ENCODE measurements around the gene MYH9. TPM values are rescaled to one million over a fixed set of nuclear protein-coding genes. Genes with fewer than 3 reads are reported as not detected.

Gene MYH9
- total RNA-seq, 2 donors from 2014 or later, result 521 to 691 TPM

DNA sequence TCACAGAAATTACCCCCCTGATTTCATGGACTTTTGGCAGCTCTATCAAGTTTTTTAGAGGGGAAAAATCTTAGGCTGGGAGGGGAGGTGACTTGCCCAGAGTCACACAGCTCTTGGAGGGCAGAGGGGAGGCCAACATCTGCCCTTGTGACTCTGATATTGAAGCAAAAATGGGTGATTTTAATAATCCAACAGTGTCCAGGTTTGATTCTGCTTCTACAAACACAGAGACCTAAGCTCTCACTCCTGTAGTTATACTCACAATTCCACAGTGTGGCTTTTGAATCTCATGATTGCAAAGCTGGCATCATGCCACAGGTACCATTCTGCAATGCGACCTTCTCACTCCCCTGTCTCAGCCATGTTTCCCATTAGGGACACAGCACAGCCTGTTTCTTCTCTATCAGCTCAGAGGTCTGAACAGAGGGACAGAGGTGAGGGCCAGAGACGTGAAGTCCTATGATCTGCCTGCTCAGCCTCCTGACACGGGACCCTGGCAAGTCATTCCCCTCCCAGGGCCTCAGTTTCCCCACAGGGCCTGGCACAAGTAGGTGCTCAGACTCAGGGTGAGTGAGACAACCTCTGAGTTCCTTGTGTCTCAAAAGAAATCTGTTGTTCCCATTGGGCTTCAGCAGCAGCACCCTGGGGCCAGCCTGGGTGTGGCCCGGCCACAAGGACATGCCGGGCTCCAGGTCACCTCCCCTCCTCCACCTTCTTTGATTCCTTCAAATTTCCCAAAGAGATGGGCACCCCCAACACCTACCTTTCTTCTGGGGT lies 149.2 kb downstream of the MYH9 start:
- H3K9me3 Mint-ChIP-seq, result peaks cover 4 to 7% of the 10 kb centered on the region in 2 donors
- DNase-seq (ENCODE audit: low spot score in 2 of 2), result no peak
- H3K27ac Mint-ChIP-seq, result peak overlapping the region; percentile 97 to 99
- ATAC-seq, result peak; percentile 12 to 15
- H3K36me3 Mint-ChIP-seq, result peaks cover 46 to 47% of the 10 kb centered on the region in 2 donors

DNA sequence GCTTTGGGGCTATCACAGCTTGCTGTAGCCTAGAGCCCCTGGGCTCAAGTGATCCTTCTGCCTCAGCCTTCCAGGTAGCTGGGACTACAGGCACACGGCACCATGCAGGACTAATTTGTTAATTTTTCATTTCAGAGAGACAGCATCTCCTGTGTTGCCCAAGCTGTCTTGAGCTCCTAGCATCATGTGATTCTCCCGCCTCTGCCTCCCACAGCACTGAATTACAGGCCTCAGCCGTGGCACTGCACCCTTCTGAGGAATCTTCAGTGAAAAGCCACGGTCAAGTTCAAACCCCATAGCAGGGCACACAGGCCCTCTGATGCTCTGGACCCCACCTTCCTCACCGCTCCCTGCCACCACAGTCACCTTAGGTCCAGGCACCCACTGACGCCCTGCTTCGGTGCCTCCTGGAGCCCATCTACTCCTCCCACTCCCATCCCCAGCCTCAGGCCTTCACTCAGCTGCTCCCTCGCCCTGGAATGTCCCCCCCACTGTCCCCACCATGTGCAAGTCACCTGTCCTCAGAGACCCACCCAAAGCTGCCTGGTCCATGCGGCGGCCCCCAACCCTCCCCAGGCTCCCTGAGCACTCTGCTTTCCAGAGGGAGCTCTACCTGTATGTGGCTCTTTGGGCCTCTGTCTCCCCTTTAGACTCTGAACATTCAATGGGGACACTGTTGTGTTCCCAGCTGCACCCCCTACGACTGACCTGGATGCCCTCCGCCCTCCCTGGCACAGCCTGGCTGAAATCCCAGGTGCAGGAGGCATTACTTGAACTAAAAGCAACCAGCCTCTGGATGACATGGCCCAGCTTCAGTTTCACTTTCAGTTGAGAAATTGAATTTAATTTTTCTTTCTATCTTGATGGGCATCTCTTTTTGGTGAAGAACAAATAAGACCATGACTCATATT lies 150.1 kb downstream of the MYH9 start:
- peak; percentile 19 for ATAC-seq
- Mint-ChIP-seq H3K9me3 (peaks cover 0 to 7% of the 10 kb centered on the region in 2 donors), H3K36me3 (peaks cover 46 to 47% of the 10 kb centered on the region in 2 donors), H3K27ac (peak overlapping the region; percentile 97 to 99)
- no peak for DNase-seq (ENCODE audit: low spot score in 2 of 2)

DNA sequence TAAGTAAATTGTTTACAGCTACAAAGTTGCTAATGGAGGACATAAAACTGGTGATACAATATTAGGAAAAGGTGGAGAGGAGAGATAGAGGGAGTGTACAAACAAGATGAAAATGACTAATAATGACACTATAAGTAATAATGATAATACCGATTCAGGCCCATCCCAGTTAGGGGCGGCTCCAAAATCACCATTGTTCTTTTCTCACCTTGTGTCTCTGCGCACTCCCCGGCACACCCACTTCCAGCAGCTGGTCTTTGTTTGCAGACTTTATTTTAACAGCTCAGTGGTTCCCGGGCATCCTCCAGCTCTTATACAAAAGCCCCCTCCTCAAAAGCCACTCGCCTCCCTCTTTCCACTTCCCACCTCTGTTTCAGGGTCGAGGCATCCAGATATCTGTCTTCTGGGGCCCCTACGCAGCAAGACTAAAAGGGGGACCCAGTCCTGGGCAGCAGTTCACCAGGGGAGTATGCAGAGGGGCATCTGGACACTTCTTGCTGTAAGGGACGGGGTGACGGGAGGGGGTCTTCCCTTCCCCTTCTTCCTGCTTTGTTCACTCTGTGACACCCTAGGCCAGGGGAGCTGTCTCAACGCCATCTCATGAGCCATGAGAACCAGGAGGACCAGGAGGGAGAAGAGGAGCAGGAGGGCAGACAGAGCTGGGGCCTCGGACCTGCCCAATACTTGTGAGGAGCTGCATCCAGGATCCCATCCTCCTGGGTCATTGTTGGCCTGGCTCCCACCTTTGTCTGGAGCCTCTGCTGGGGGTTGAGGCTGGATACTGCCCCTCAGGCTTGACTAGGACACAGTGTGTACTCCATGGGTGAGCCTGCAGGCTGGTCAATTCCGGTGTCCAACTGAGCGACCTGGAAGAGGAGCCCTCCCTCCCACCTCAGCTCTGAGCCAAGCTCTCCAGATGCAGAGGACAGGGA lies 151.1 kb downstream of the MYH9 start:
- H3K36me3 Mint-ChIP-seq, result peaks cover 51 to 53% of the 10 kb centered on the region in 2 donors

DNA sequence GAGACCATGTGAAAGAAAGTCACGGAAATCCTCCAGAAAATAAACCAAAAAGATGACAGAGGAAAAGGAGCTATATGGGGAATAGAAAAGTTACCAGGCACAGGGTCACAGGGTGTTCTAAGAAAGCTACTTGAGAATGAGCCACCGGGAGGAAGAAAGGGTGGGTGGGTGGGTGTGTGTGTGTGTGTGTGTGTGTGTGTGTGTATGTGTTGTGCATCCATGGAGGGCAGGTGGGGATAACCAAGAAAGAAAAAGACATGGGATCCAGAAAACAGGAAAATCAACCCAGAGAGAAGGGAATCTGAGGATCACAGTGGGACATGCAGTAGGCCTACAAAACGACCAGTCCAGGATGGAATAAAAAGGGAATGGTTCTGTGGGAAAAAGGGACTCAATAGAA lies 152.2 kb downstream of the MYH9 start:
- Mint-ChIP-seq H3K9me3 (peaks cover 0 to 7% of the 10 kb centered on the region in 2 donors), H3K36me3 (peaks cover 53 to 58% of the 10 kb centered on the region in 2 donors), H3K27ac (peak overlapping the region; percentile 34 to 55)
- no peak for ATAC-seq
- DNase-seq (ENCODE audit: low spot score in 2 of 2), result no peak

More for the DNA sequence above, 151.1 kb downstream of the MYH9 start:
- peaks cover 0 to 7% of the 10 kb centered on the region in 2 donors for H3K9me3 Mint-ChIP-seq
- DNase-seq (ENCODE audit: low spot score in 2 of 2) (no peak), ATAC-seq (no peak)
- peak overlapping the region in 1 of 2 donors; percentile 13 for H3K27ac Mint-ChIP-seq

DNA sequence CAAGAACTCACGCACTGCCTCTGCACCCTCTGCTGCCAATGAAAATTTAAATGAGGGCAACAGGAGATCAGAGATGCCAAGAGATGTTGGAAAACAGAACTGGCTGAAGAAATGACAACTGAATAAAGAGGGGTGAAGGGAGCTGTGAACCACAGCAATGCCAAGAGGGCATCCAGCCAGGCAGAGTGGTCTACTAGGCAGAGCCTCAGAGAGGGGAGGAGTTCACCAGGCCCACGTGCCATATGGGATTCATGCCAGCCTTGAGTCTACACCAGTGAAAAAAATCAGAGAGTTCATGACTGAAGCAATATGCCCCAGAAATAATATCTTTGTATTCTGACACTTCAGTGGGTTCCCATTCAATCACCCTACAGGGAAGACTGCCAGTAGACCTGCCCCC lies 152.8 kb downstream of the MYH9 start:
- Mint-ChIP-seq H3K36me3 (peaks cover 57 to 60% of the 10 kb centered on the region in 2 donors), H3K9me3 (peaks cover 0 to 7% of the 10 kb centered on the region in 2 donors), H3K27ac (peak overlapping the region in 1 of 2 donors; percentile 55)
- no peak for DNase-seq (ENCODE audit: low spot score in 2 of 2)
- ATAC-seq, result no peak

DNA sequence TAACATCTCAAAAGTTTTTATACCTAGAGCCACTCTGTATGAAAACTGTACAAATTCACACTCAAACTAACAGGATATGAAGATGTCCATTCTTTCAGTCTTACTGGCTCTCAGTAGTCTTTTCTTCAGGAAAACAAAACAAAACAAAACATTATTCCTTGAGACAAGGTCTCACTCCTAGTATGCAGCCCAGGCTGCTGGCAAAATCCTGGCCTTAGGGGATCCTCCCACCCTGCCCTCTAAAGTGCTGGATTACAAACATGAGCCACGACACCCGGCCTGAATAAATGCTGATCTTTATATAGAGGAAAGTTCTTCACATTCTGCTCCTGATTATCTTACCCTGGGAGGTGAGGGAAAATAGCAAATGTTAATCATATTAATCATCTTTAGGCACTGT lies 153.6 kb downstream of the MYH9 start:
- Mint-ChIP-seq H3K36me3 (peaks cover 54 to 64% of the 10 kb centered on the region in 2 donors), H3K27ac (peak overlapping the region; percentile 30 to 55)
- ATAC-seq, result no peak

DNA sequence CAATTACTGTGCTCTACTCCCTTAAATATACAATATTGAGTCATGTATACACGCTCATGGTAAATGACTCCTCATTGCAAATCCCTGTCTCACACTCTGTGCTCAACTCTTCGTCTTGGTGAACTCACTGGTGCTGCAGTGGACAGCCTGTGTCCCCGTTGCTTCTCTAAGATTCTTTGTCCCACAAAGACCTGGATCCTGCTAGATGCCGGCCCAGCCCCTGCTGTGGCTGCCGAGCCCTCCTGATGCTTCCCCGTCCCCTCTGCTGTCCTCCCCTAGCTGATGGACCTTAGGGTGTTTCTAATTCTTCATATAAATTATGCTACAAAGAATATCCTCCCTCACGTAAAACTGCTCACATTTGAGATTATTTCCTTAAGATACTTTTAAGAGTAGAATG lies 154.0 kb downstream of the MYH9 start:
- Mint-ChIP-seq H3K27ac (peak overlapping the region; percentile 30 to 55), H3K9me3 (peaks cover 0 to 7% of the 10 kb centered on the region in 2 donors), H3K36me3 (peaks cover 50 to 61% of the 10 kb centered on the region in 2 donors)
- DNase-seq (ENCODE audit: low spot score in 2 of 2), result no peak
- ATAC-seq, result no peak

More for the DNA sequence above, 153.6 kb downstream of the MYH9 start:
- peaks cover 0 to 7% of the 10 kb centered on the region in 2 donors for H3K9me3 Mint-ChIP-seq
- no peak for DNase-seq (ENCODE audit: low spot score in 2 of 2)

DNA sequence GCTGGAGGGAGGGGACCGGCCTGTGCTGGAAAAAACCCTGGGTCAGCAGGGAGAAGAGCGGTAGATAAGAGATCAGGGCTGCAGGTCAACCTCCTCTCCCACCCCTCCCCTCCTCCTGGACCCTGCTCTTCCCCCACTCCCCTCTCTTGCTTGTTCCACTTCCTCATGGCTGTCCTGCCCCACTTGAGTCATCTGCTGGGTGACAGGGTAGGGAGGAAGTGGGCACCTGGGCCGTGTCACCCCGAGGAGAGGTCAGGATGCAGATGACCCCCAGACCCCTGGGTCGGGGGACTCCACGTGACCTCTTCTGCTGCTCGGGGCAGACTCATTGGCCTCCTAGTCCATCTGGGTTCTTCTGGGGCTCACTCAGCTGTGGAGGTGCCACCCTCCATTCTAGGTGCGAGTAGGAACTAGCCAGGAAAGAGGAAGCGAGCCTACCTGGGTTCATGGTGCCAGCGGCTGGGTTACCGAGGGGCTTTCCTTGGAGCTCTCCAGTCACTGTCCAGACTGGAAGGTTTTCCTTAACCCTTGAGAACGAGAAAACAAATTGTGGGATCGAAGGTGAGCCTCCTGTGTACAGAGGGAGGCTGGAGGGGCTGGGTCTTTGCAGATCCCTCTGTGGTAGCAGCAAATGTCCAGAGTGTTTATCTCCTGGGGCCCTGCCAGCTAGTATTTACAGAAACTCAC lies 154.9 kb downstream of the MYH9 start:
- H3K9me3 Mint-ChIP-seq, result peaks cover 0 to 7% of the 10 kb centered on the region in 2 donors
- H3K27ac Mint-ChIP-seq, result peak overlapping the region; percentile 47 to 80
- H3K36me3 Mint-ChIP-seq, result peaks cover 43 to 51% of the 10 kb centered on the region in 2 donors
- DNase-seq (ENCODE audit: low spot score in 2 of 2) (no peak), ATAC-seq (no peak)

Other genes starting within 250 kb of the MYH9 start
- 10 to 100 TPM; 46.4 to 70.0 TPM for gene APOL3, start 227.2 kb downstream of the MYH9 start, total RNA-seq
- under 1 TPM; 0.14 to 0.18 TPM for gene APOL4, start 186.2 kb downstream of the MYH9 start, total RNA-seq
- gene APOL2, start 148.4 kb downstream of the MYH9 start, total RNA-seq, result 10 to 100 TPM; 51.3 to 68.6 TPM
- 10 to 100 TPM; 27.2 to 40.5 TPM for gene APOL1, start 134.8 kb downstream of the MYH9 start, total RNA-seq
- 100 to 1,000 TPM; 120 to 122 TPM for gene TXN2, start 93.7 kb upstream of the MYH9 start, total RNA-seq
- gene FOXRED2, start 119.1 kb upstream of the MYH9 start, total RNA-seq, result 10 to 100 TPM; 13.8 to 20.6 TPM
- gene EIF3D, start 141.2 kb upstream of the MYH9 start, total RNA-seq, result 100 to 1,000 TPM; 264 to 337 TPM

All from activated naive CD4-positive, alpha-beta T cell treated with anti-CD3 and anti-CD28 coated beads, Interleukin-2, amount 50 U/mL, for 72 hours (primary cell).